ENCODE measurements around the gene UHRF2. TPM values are rescaled to one million over a fixed set of nuclear protein-coding genes. Genes with fewer than 3 reads are reported as not detected.

The UHRF2 gene
- total and polyA plus RNA-seq, 2 of the 13 experiments (the other 11 are each of a cell fraction or from before 2014, with no cell fraction given), result 42.1 to 44.2 TPM

DNA sequence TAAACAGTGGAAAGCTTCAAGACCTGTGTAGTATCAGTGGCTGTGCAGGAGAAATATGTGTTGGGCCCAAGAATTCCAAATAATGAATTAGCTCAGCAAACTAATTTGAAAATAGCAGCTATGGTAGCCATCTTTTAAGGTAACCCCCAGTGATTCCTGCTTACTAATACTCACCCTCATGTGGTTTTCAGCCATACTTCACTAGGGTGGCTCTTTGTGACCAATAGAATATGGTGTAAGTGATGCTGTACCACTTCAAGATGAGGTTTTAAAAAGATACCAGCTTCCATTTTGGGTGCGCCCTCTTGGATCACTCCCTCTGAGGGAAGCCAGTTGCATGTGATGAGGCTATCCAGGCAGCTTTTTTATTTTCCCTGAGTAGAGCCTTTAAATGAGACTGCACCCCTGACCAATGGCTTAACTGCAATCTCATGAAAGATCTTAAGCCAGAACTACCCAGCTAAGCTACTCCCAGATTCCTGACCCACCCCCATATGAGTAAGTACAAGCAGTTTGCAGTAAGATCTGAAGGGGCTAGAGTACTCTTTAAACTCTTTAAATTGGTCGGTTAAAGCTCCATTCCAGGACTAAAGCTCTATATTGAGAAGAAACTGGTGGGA is 58.3 kb downstream of the UHRF2 start:
- TF ChIP-seq CAMTA2 (CRISPR knock-in tag; IDR thresholded peaks at IDR 0.05; ENCODE audit: borderline replicate concordance) (no peak), HNRNPUL1 (IDR thresholded peaks at IDR 0.05; ENCODE audit: low read depth, low read length) (no peak), ZNF230 (CRISPR knock-in tag; IDR thresholded peaks at IDR 0.05) (no peak), ZGPAT (CRISPR knock-in tag; IDR thresholded peaks at IDR 0.05) (no peak), CBFB (CRISPR knock-in tag; IDR thresholded peaks at IDR 0.05) (no peak), ZBTB42 (CRISPR knock-in tag; IDR thresholded peaks at IDR 0.05) (no peak), ZNF703 (CRISPR knock-in tag; IDR thresholded peaks at IDR 0.05; ENCODE audit: borderline replicate concordance) (no peak), MLXIP (CRISPR knock-in tag; IDR thresholded peaks at IDR 0.05; ENCODE audit: borderline replicate concordance) (no peak), ZNF776 (CRISPR knock-in tag; IDR thresholded peaks at IDR 0.05) (no peak), XBP1 (CRISPR knock-in tag; IDR thresholded peaks at IDR 0.05) (no peak)
- TF ChIP-seq, protein P1, sequence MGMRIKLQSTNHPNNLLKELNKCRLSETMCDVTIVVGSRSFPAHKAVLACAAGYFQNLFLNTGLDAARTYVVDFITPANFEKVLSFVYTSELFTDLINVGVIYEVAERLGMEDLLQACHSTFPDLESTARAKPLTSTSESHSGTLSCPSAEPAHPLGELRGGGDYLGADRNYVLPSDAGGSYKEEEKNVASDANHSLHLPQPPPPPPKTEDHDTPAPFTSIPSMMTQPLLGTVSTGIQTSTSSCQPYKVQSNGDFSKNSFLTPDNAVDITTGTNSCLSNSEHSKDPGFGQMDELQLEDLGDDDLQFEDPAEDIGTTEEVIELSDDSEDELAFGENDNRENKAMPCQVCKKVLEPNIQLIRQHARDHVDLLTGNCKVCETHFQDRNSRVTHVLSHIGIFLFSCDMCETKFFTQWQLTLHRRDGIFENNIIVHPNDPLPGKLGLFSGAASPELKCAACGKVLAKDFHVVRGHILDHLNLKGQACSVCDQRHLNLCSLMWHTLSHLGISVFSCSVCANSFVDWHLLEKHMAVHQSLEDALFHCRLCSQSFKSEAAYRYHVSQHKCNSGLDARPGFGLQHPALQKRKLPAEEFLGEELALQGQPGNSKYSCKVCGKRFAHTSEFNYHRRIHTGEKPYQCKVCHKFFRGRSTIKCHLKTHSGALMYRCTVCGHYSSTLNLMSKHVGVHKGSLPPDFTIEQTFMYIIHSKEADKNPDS (CRISPR knock-in tag; IDR thresholded peaks at IDR 0.05), result no peak
- TF ChIP-seq, protein P2, sequence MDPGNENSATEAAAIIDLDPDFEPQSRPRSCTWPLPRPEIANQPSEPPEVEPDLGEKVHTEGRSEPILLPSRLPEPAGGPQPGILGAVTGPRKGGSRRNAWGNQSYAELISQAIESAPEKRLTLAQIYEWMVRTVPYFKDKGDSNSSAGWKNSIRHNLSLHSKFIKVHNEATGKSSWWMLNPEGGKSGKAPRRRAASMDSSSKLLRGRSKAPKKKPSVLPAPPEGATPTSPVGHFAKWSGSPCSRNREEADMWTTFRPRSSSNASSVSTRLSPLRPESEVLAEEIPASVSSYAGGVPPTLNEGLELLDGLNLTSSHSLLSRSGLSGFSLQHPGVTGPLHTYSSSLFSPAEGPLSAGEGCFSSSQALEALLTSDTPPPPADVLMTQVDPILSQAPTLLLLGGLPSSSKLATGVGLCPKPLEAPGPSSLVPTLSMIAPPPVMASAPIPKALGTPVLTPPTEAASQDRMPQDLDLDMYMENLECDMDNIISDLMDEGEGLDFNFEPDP (CRISPR knock-in tag; conservative IDR thresholded peaks at IDR 0.05), result no peak
- H3K4me2 ChIP-seq (ENCODE audit: low read depth, low read length), result no peak overlapping the region
- peaks cover 3 to 24% of the 10 kb centered on the region in 2 experiments; a peak in 3 of 5 replicates for H3K36me3 ChIP-seq (replicated peaks in 1 of 2; ENCODE audit: control insufficient read depth in 1 of 2, insufficient read depth in 2 of 2, low read length in 2 of 2)
- intact Hi-C loops (cut with micrococcal nuclease; ENCODE audit: unreplicated experiment), result no loop called here
- no peaks in the 10 kb centered on the region for H3K27me3 ChIP-seq (ENCODE audit: control insufficient read depth in 1 of 2, insufficient read depth in 2 of 2, low read length in 2 of 2)
- in situ Hi-C loops (cut with HindIII; ENCODE audit: extremely low pct_ligation_motif_present, low pct_unique_long_range_greater_than_20kb), result no loop called here
- POLR2A ChIA-PET, result no interaction called here
- DNase-seq (ENCODE audit: low spot score) (no peak), ATAC-seq (no peak), FAIRE-seq (no peak)
- H3K4me1 ChIP-seq (ENCODE audit: insufficient read depth, low read length), result no peaks in the 10 kb centered on the region
- BruUV-seq (replicated peaks), result no TSS peak
- H3K27ac ChIP-seq (ENCODE audit: extremely low read length, insufficient read depth, low read length), result no peak overlapping the region
- CTCF ChIA-PET (ENCODE audit: low intra/inter-chr PET ratio, low total read pairs), result no interaction called here
- no peaks in the 10 kb centered on the region for H4K20me1 ChIP-seq (ENCODE audit: insufficient read depth, low read length)
- no peaks in the 10 kb centered on the region for H3K9me3 ChIP-seq (ENCODE audit: low read length)
- H3K4me3 ChIP-seq (replicated peaks in 1 of 3; ENCODE audit: insufficient read depth in 1 of 3, low read depth in 2 of 3, low read length in 3 of 3), result no peak overlapping the region
- WGBS (ENCODE audit: low lambda C conversion rate), result 74% methylated on average over 2 of the region's 2 CpGs
- no peak overlapping the region for H2AFZ ChIP-seq (ENCODE audit: low read length)
- peaks cover 9% of the 10 kb centered on the region for H3K79me2 ChIP-seq (ENCODE audit: insufficient read depth, low read length)
- no peak overlapping the region for H3K9ac ChIP-seq (ENCODE audit: insufficient read depth, low read depth, low read length)
